NCI-H526 treated with DMSO at 0.1 percent for 48 hours (cell line): ENCODE measurements around the gene TSPAN31.

Experiments
- DNase-seq: peaks from one replicate; lab custom pipeline; 2025; lab: John Stamatoyannopoulos, UW

TSPAN31 gene

DNA sequence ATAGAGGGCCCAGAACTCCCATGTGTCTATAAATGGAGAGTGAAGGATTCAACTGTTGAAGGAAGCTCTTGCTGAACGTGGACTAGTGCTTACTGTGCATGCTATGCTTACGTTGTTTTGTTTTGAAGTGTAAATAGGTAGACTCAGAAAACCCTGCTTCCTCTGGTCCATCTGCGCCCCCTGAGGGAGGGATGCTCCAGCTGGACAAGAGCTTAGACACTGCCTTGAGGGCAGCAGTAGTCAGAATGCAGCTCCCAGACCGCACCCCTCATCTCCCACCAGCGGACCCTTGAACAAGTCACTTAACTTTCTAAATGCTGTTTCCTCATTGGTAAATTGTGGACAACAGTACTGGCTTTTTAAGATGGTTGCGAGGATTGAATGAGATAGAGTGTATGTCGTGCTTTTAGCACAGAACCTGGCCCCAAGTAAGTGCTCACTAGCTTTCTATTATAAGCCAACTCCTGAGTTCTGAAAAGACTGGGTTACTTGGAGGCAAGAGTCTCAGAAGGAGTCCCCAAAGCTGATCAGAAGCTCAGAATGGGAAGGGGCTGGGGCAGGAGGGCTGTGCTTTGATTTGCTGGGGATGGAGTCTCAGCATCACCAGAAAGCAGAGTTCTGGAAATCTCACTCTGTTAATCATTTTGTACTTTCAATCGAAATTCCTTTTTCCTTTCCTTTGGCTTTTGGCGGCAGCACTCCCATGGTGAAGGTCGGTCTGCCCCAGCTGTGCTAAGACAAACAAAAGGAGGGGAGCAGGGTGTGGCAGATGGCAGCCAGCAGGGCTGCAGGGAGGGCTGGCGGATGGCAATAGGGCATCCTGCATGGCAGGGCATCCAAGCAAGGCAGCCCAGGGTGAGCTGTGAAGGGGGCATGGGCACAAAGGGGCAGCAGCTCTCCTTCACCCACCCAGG, 21.9 kb upstream of the TSPAN31 start:
- DNase-seq, result no peak

DNA sequence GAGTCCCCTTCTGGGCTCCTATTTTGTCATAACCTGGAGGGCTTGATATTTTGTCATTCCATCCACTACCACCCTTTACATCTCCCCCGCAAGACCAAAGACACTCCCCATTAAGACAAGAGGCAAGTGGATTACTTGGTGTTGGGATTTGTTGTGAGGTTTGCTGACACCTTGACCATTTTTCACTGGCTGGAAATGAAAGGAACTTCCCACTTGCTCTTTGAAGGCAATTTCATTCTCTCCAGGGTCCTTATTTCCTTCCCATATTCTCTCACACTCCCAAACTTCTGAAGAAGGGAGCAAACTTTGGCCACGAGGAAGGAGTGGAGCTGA, 21.2 kb upstream of the TSPAN31 start:
- no peak for DNase-seq

DNA sequence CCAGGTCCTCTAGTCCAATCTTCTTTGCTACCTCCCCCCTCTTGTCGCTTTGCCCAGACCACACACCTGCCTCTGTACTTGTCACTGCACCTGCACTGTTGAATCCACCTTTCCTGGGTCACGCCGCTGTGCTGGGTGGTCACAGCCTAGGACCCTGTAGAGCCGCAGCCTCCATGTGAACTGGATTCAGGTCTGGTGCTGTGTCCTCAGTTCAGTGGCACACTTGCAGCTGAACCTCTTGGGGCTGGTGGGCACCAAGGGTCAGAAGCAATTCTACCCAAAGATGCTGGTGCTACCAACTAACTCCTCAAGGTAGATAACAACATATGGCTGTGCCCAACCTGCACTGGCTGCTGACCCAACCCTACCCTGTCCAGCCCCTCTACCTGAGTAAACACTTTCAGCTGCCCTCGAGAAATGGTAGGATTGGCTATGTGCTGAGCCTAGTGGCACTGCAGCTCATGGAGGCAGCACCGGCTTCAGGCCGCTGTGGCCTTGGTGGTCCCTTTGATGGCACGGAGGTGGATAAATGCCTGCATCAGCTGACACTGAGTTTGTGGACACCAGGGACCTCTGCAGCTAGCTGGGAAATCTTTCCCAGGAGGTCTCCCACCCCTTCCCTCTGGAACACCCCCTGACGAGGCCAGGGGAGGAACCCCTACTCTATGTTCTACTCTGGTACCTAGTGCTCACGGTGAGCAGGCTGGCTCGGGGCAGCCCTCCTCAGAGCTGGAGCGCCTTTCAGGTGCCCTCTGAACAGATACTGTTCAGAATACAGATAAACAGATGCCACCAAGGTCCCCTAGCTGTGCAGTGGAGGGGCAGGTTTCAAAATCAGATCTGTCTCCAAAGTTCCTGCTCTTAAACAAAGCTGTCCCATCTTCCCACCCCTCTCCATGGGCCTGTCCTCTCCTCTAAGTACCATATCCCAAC, 20.6 kb upstream of the TSPAN31 start:
- no peak for DNase-seq

DNA sequence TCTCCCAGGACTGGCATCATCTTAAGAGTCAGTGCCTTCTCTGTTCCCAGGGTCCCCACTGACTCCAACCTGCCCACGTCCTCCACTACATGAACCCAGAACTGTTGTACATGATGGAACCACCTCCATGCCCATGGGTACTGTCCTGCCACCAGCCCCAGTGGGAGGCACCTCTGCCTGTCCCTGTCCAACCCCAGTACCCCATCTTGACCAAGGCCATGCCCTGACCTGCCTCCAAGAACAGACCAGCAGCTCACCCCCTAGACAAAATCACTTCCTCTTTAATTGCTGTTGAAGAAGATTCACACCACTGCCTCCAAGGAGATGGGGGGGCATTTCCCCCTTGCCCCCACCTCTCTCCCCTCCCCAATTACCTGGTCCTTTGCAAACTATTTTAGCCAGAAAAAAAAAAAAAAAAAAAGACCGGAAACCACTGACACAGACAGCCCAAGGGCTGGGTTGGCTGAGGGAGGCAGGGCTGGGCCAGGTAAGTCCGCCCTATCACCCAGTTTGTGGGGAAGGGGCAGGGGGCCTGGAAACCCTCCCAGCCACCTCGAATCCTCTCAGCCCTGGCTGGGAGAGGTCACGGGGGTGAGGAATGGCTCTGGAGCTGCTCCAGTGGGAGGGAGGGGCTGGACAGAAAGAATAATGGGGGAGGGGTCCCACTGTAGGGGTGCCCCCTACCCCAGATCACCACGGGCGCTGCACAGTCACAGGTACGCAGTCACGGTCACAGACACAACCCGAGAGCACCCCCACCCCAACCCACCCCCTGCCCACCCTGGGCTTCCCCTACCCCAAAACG, 19.7 kb upstream of the TSPAN31 start:
- no peak for DNase-seq

DNA sequence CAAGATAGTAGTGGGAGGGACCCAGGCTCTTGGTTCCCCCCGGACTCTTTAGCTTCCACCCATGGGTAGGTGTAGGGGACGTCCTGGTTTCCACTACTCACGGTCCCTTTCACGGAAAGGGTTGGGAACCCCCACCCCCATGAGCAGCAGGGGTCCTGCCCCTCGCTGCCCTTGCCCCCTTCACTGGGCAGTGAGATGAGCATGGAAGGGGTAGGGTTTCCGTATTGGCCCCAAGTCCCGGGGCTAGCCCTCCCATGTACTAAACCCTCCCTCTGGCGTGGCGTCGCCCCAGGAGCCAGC, 19.0 kb upstream of the TSPAN31 start:
- no peak for DNase-seq

DNA sequence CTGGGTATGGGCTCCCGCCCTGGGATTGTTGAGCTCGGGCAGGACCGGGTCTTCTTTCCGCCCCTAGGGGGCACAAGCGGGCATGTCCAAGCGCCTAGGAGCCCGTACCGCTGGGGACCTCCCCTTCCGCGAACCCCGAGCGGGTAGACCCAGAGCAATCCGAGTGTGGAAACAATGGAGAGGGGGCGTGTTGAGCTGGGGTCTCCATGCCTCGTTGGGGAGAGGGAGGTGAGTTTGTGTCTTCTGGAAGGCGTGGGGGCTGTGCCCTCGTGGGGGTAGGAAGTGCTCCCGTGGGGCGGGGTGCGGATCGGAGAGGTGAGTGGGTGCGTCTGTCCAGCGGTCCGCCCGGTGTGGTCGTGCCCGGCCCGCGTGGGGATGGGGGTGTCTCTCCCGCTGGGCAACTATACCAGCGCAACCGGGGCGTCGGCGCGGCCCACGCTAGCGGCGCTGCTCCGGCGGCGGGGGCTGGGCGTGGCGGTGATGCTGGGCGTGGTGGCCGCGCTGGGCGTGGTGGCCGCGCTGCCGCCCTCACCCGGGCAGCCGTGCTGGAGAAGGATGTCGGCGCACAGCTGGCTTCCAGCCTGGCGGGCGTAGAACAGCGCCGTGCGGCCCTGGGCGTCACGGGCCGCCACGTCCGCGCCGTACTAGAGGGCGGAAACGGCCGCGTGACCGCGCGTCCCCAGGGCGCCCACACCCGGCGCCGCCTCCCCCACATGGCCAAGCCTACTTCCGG, 18.5 kb upstream of the TSPAN31 start:
- DNase-seq, result peak; percentile 82

DNA sequence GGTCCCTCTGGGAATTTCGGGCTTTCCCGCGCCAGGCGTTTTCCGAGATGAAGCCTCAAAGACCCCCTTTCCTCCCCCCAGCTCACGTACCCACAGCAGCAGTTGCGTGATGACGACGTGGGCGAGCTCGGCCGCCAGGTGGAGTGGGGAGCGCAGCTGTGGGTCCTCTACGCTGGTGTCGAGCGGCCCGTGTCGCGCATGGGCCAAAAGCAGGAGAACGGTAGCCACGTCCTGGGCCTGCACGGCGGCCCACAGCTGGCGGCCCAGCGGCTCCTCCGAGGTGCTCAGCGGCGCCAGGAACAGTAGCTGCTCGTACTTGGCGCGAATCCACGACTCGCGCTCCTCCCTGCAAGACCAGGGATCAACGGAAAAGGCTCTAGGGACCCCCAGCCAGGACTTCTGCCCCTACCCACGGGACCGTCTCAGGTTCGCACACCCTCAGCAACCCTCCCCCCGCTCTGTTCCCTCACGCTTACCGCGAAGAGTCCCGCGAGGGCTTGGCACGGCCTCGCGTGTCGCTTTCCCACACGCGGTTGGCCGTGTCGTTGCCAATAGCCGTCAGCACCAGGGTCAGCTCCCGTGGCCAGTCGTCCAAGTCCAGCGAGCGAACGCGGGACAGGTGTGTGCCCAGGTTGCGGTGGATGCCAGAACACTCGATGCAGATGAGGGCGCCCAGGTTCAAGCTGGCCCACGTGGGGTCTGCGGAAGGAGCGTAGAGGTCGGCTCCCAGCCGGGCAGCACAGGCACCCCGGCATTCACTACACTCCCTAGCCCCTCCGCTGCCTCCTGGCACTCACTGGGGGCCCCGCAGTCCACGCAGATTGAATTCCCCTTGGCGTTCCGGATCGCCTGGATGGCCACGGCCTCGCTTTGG, 17.7 kb upstream of the TSPAN31 start:
- no peak for DNase-seq

DNA sequence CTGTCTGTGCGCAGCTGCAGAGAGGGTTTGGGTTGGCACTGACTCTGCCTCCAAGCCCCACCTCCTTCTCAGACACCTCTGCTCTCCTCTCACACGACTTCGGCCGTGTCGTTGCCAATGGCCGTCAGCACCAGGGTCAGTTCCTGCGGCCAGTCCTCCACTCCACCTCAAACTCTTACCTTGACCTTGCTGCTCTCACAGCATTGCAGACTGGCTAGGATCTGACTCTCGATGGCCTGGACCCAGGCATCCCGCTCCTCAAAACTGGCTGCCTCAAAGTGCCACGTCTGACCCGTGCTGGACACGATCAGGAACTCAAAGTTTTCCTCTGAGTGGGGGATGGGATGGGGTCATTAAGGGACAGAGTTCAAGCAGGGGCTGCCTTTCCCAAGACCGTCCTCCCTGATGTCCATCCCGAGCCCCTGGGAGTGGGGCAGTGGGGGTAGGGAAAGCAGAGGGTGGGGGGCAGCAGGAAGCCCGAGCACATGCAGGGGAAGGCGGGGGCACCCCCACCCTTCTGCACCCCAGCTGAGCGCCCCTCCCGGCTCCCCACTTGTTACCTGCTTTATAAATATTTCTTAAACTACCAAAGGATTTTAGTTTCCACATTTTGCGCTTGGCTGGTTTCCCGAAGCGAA, 17.0 kb upstream of the TSPAN31 start:
- DNase-seq, result no peak

DNA sequence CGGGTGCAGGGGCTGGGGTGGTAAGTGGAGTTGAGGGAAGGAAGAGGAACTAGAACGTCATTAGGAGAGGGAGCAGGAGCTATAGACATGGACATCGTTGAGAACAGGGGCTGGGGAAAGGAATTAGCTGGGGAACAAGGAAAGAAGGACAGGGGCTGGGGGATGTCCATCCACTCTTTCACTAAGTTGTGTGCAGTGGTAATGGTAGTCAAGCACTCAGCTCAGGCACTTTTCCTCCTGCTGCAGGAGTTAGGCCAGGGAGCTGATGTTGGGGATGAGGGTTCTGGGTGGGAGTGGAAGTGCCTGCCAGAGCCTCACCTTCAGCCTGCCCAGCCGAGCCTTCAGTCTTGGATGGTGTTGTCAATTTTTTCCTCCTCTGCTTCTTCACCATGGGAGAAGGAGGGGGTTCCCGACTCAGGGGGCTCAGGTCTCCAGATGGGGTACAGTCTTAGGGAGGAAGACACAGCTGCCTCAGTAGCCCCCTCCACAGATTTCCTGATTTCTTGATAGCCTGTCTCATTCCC, 15.5 kb upstream of the TSPAN31 start:
- no peak for DNase-seq

DNA sequence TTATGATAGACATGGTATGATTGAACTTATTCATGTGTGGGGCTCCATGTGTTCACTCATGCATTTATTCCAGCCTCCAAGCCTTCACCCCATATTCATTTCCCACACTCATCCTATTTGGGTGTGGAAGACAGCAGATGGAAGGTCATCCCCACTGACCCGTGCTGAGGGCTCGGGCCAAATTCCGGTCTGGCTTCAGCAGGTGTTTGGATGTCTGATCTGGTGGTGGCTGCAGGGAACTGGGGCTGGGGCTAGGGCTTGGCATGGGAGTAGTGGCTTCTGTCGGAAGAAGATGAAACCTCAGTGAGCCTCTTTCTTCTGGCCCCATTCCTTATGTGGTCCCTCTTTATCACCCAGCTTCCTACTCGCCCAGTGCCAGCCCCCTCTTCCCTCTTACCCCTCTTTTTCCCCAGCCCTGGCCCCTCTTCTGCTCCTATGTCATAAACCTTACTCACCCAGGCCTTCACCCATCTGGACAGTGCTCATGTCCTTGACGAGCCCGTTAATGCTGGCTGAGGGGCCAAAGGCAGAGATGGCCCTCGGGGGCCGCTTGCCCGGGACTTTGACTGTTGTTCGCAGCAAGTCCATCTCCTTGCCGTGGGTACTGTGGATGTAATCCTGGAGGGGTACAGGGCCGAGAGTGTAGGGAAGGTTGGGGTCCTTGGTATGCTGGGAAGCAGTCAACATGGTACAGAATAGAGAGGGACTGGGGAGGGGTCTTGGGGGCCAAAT, 14.3 kb upstream of the TSPAN31 start:
- no peak for DNase-seq

DNA sequence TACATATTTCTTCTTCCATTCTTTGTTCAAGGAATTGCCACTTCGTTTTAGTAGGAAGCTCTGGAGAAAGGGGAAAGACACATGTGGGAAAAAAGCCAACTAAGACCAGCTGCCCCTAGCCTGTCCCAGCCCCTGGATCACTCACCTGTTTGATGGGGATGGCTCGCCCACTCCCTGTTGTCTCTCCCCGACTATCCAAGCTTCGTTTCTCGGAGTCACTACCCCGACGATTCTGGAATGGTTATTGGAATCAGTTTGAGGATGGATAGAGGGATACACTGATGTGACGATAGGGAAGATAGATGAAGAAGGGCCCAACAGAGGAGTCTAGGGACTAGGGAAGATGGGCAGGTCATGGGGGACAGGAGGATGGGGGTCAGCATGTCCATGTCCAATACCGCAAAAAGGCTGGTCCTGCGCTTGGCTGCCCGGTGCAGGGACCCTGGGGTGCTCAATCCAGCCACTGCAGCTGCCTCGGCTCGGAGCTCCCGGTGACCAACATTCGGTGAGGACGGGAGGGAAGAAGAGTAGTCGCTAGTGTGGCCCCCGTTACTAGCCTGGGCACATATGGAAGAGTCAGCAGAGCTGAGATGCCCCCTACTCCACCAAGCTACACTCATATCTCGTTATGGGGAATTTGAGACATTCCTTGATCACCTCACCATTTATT, 13.3 kb upstream of the TSPAN31 start:
- DNase-seq, result no peak

DNA sequence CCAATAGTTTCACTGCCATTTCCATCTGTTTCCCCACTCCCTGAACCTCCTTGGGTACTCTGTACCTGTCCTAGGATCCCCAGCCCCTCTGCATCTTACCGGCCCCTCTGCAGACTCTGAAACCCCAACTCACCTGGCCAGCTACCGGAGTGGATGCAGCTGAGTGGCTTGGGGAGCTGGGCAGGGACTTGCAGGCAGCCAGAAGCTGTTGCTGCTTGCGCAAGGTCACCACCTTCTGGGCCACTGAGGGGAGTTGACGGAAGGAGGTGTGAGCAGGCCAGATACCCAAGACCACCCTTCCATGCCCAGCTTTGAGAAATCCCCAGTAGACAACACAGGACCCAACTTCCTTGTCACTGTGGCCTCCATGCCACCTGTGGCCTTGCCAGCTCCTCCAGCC, 12.6 kb upstream of the TSPAN31 start:
- DNase-seq, result no peak

DNA sequence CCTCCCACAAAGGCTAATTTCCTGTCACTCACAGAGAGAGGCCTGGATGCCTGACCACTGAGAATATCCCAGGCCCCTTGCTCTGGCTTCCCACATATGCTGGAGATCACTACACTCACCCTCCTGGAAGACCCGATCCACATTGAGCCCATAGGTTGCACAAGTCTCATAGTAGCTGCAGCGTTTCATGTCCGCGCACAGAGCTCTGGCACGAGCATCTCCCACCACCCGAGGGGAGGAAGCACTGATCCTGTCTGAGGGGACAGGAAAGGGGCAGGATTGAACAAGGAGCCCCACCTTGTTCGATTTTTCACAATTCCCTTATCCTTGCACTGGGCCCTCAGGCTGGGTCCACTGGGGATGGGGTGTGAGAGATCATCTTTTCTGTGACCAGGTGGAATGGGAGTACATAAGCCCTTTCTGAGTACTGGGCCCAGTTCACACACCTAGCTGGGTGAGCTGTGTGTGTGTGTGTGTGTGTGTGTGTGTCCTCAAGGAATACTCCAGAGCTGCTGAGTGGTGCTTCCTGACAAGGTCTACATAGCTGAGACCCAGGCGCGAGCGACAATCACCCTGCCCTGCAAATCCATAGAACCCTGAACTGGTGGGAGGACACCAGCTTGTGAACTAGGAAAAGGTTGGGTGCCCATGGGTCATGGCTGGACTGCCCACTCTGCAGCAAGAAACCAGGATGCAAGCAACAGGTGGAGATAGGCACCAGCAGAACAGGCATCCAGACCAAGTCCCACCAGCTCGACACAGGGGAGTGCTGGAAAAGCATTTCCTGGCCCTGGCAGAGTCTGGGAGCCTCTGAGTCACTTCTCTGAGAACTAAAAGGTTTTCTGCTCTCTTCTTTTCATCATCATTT, 11.9 kb upstream of the TSPAN31 start:
- no peak for DNase-seq

DNA sequence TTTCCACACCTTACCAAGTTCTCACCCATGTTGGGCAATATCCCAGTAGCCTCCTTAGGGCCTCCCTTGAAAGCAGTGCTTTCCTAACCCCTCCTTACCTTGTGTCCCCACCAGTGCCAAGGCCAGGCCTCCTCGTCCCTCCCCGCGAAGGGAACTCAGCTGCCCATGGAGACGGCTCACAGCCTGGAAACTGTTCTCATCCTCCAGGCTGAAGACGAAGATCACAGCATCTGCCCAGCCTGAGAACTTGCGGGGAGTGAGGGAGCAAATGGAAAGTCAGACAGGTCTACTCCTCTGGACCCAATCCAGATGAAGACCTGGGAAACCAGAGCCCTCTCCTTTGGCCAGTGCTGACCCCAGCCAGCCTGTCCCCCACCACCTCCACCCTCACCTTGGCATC, 10.9 kb upstream of the TSPAN31 start:
- no peak for DNase-seq

DNA sequence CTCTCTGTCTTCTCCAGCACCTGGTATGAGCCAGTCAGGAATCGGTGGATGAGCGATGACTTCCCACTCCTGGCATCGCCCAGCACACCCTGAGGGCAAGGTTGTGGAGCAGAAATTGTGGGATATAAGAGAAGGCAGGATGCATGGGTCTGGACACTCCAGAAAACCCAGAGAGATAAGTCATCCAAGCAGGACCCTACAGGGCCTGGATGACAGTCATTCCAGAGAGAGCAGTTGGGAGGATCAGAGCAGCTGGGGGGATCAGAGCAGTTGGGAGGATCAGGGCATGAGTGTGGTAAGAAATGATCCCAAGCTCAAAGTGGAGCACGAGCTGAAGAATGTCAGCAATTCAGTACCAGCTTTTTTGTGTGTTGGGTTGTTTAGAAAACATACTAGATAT, 10.2 kb upstream of the TSPAN31 start:
- no peak for DNase-seq

DNA sequence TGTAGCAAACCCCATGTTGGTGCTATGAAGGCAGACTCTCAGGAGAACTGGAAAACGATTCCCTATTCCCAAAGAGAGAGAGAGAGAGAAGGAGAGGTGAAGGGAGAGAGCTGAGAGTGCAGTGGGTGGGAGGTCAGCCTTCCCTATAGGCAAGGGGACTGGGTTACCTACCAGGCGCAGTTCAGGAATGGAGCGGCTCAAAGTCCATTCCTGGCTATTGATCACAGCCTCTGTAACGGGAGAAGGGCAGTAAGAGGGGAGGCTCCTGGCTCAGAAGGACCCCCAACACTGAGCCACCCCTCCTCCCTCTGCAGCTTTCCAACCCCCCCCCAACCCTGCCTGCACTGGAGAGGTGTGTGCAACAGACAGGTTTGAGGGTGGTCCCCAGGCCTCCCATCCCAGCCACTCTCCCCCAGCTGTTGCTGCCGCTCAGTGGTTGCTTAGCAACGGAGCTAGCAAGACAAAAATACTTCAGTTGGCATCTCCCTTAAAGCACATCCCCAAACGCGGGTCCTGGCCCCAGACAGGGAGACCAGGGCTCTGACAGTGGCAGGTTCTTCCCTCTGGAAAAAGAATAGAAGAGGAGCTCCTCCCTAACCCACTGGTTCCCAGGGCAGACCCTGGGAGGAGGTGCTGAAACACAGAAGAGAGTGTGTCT, 9.5 kb upstream of the TSPAN31 start:
- DNase-seq, result no peak
